ENCODE data around the gene ZNF526. TPM values are rescaled to one million over a fixed set of nuclear protein-coding genes. Genes with fewer than 3 reads are reported as not detected.

ZNF526 gene
- total and polyA plus RNA-seq, 4 donors, result 1.7 to 8.8 (median 3.8) TPM

GRCh38 chr19:42185277-42185676 is 34.8 kb upstream of the ZNF526 start:
- no peak overlapping the region for H3K27ac ChIP-seq (ENCODE audit: low read depth in 1 of 2, low read length in 2 of 2)
- no peak overlapping the region for H3K4me3 ChIP-seq (ENCODE audit: low read depth in 1 of 3, low read length in 3 of 3)
- TF ChIP-seq GABPA (IDR thresholded peaks at IDR 0.05 in 1 of 2, conservative IDR thresholded peaks at IDR 0.05 in 1 of 2) (no peak), HNF4A (conservative IDR thresholded peaks at IDR 0.05) (no peak), YY1 (IDR thresholded peaks at IDR 0.05) (no peak), FOXA1 (IDR thresholded peaks at IDR 0.05) (no peak), RXRA (IDR thresholded peaks at IDR 0.05) (no peak), NR2F2 (IDR thresholded peaks at IDR 0.05) (no peak)
- no peaks in the 10 kb centered on the region for H3K36me3 ChIP-seq (ENCODE audit: control insufficient read depth in 4 of 4, insufficient read depth in 3 of 4, low read depth in 1 of 4, low read length in 3 of 4)
- H3K27me3 ChIP-seq (ENCODE audit: control insufficient read depth in 4 of 4, insufficient read depth in 4 of 4, low read length in 3 of 4), result peaks cover 0 to 6% (median 2%) of the 10 kb centered on the region in 4 donors
- DNase-seq (ENCODE audit: low spot score), result no peak
- H3K4me1 ChIP-seq (ENCODE audit: control insufficient read depth in 4 of 4, insufficient read depth in 4 of 4, low read length in 3 of 4), result peaks cover 0 to 4% (median 0%) of the 10 kb centered on the region in 4 donors
- H3K9ac ChIP-seq (ENCODE audit: low read depth in 1 of 2, low read length in 2 of 2), result no peak overlapping the region
- no peaks in the 10 kb centered on the region for H3K9me3 ChIP-seq (ENCODE audit: control insufficient read depth in 4 of 4, low read length in 3 of 4)

- H3K4me1 ChIP-seq (ENCODE audit: control insufficient read depth in 4 of 4, insufficient read depth in 4 of 4, low read length in 3 of 4), result peaks cover 0 to 4% (median 0%) of the 10 kb centered on the region in 4 donors
- H3K9me3 ChIP-seq (ENCODE audit: control insufficient read depth in 4 of 4, low read length in 3 of 4), result peaks cover 0 to 5% (median 3%) of the 10 kb centered on the region in 4 donors
- WGBS, result 82% methylated on average over 1 of the region's 1 CpG
- no peak overlapping the region for H3K4me3 ChIP-seq (ENCODE audit: low read depth in 1 of 3, low read length in 3 of 3)
- no peak overlapping the region for H3K9ac ChIP-seq (ENCODE audit: low read depth in 1 of 2, low read length in 2 of 2)
- no peak overlapping the region for H3K27ac ChIP-seq (ENCODE audit: low read depth in 1 of 2, low read length in 2 of 2)
- TF ChIP-seq EGR1 (IDR thresholded peaks at IDR 0.05; ENCODE audit: low read depth in 2 of 2), result no peak
- TF ChIP-seq GABPA (IDR thresholded peaks at IDR 0.05 in 1 of 2, conservative IDR thresholded peaks at IDR 0.05 in 1 of 2), result no peak
- TF ChIP-seq SP1 (IDR thresholded peaks at IDR 0.05), result no peak
- TF ChIP-seq NR2F2 (IDR thresholded peaks at IDR 0.05), result no peak
- no peak for TF ChIP-seq RXRA (IDR thresholded peaks at IDR 0.05)
- TF ChIP-seq YY1 (IDR thresholded peaks at IDR 0.05), result no peak
- TF ChIP-seq JUND (IDR thresholded peaks at IDR 0.05), result no peak
- no peak for TF ChIP-seq MAX (IDR thresholded peaks at IDR 0.05)
- no peak for TF ChIP-seq HNF4G (IDR thresholded peaks at IDR 0.05)
- TF ChIP-seq REST (IDR thresholded peaks at IDR 0.05), result no peak
- TF ChIP-seq CTCF (IDR thresholded peaks at IDR 0.05; ENCODE audit: low read depth, low read length, missing input control), result no peak
- no peak for TF ChIP-seq RAD21 (IDR thresholded peaks at IDR 0.05)
- no peak for TF ChIP-seq HNF4A (conservative IDR thresholded peaks at IDR 0.05)
- no peak for TF ChIP-seq FOXA2 (IDR thresholded peaks at IDR 0.05)
- TF ChIP-seq TAF1 (conservative IDR thresholded peaks at IDR 0.05), result no peak
- TF ChIP-seq ZBTB33 (IDR thresholded peaks at IDR 0.05), result no peak
- TF ChIP-seq ATF3 (IDR thresholded peaks at IDR 0.05), result no peak
- H3K36me3 ChIP-seq (ENCODE audit: control insufficient read depth in 4 of 4, insufficient read depth in 3 of 4, low read depth in 1 of 4, low read length in 3 of 4), result no peaks in the 10 kb centered on the region
- no peaks in the 10 kb centered on the region for H3K27me3 ChIP-seq (ENCODE audit: control insufficient read depth in 4 of 4, insufficient read depth in 4 of 4, low read length in 3 of 4)
- DNase-seq (ENCODE audit: low spot score), result no peak
Measured at GRCh38 chr19:42188665-42189064, 31.4 kb upstream of the ZNF526 start.
